NCI-H2227 (cell line): Measurements from ENCODE around the gene KCNE4.
A peak's percentile ranks its signal among the peaks of the same experiment; 100 is the strongest.

Source experiments
- DNase-seq: peaks from one replicate; lab custom pipeline; 2025; ENCODE audit not compliant: unreplicated experiment; lab: John Stamatoyannopoulos, UW

KCNE4 gene

DNA sequence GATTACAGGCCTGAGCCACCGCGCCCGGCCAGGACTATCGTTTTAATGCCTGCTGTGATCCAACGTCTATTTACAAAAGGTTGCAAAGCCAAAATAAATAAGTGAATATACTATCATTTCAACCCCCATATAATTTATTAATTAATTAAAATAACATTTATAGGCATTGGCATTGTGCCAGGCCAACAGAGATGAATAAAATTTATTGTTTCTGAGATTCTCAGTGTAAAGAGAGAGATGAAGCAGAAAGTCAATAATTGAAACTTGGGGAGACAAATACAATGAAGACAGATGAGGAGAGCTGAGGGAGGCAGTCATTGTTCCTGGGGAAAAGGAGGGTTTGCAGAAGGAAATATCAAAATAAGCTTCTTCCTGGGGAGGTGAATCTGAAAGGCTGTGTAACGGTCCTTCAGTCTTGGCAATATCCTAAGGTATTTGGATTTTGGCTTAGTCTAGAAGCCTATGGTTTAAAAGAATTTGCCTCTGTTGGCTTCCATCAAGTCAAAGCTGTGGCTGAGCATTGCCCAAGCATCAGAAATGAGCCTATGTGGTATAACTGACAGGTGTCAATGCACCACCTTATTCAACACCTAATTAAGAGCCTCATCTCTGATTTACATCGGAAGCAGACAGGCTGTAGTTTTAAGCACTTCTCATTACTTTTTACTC is 31.5 kb downstream of the KCNE4 start:
- no peak for DNase-seq

DNA sequence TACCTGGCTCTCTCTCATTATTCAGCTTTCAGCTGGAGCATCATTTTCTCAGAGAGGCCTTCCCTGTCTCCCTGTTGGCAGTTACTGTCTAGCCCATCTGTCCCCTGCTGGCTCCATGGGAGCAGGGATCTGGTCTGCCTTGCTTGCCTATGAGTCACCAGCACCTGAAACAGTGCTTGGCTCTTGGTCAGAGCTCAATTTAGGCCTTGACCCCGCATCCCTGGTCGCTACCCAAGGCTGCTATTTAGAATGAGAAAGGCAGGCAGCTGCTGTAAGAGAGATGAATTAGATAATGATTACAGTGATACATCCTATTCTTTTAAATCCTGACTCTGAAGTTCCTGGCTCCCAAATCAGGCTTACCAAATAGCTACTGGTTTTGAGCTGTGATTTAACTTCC is 32.9 kb downstream of the KCNE4 start:
- DNase-seq = peak; percentile 80

DNA sequence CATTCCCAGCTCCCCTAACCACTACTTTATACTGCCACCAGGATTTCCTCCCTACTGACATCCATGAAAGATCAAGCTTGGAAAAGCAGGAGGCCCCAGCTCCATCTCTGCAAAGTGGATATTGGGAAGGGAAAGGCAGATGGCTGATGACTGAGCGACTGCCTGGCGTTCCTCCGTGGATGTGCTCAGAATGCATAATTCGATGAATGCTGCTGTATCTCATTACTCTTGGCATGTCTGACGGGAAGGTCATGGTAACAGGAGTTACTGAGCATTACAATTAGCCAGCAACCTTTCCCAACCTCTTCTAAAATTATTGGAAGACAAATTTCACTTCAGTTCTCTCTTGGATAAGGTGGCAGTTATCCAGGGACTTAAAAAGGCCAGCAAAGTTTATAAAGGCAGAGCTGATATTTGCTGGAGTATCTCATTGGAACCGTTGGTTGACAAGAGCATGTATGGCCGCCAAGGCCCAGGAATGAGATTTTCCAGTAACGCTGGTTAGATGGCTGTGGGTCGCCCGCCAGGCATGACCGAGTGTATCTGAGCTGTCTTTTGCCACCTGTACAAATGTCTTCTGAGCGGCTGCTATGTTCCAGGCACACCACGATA is 34.5 kb downstream of the KCNE4 start:
- DNase-seq = peak; percentile 73

DNA sequence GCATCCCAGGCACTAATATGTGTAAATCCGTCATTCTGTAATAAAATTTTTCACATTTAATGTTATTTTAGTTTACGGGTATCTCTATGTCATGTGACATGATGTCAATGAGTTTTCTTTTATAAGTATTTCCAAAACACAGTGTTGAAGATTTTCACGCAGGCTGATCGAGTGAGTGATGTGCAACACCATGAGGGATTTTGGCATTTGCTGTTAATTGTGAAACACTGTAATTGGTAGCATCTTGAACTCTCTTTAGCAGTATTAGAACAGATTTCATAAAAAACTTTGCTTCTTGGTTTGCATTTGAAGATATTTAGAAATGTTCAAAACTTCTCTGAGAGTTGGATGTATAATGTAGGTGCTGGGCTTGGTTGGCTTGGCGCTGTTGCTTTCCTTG is 35.5 kb downstream of the KCNE4 start:
- no peak for DNase-seq

DNA sequence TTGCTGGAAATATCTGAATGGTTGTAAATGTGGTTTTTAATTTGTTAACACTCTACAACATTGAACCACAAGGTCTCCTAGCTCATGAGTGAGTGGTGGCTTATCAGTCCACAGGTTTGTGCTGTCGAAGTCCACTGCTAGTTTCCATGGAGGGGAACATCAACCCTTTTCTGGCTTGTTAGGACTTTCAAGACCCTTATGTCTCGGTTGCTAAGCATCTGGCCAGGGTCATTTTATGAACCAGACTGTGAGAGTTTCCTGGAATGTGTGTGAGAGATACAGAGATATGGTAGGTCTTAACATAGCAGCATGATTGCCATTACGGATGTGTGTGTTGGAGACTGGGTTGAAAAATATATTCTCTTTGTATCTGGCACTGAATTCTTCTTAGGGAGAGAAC is 36.9 kb downstream of the KCNE4 start:
- DNase-seq = no peak

DNA sequence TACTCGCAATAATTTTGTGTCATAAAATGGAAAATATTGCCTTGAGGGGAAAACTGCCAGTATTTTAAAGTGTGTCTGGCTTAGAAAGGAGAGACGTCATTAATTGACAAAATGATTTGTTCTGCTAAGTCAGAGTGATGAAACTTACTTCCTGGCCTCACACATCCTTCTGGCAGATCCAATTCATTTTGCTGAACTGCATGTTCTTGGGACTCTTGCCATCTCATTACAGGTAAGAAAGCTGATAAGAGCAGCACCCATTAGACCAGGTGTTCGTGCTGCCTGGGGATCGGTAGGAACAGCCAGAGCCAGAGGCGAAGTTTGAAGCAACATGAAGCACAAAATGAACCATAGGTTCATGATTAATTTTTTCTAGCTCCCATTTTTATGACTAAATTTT is 38.0 kb downstream of the KCNE4 start:
- no peak for DNase-seq

DNA sequence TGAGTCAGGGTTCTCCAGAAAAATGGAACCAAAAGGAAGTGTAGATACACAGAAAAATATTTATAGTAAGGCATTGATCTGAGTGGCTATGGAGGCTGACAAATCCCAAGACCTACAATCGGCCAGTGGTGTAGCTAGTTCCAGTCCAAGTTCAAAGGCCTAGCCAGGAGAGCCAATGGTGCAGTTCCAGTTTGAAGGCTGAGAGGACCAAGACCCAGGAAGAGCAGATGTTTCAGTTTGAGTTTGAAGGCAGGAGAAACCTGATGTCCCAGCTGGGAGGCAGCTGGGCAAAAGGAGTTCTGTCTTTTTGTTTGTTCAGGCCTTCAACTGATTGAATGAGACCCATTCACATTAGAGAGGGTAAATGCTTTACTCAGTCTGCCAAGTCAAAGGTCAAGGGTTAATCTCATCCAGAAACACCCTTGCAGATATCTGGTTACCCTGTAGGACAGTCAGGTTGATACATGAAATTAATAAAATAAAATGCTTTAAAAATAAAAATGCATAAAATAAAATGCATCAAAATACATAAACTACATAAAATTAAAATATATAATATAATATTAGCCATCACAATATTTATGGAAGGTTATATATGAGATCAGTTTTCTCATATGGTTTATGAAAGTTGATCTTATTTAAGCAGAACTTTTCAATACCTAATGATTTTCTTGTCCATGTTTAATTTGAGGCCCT is 38.7 kb downstream of the KCNE4 start:
- no peak for DNase-seq

DNA sequence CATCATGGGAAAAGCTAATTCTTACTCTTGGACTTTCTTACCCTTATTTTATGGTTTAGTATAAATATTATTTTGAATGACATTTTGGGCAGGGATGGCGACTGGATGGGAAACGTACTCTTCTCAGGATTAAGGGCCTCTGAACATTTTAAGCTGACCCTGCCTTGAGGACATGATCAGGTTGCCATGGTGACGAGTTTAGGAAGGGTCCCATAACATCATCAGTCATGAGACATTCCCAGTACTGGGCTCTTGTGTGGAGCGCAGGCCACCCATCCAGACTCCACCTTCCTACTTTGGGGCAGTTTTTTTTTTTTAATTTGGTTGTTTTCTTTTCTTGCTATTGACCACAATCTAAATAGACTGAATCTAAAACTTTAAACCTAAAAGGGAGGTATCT is 40.7 kb downstream of the KCNE4 start:
- no peak for DNase-seq

DNA sequence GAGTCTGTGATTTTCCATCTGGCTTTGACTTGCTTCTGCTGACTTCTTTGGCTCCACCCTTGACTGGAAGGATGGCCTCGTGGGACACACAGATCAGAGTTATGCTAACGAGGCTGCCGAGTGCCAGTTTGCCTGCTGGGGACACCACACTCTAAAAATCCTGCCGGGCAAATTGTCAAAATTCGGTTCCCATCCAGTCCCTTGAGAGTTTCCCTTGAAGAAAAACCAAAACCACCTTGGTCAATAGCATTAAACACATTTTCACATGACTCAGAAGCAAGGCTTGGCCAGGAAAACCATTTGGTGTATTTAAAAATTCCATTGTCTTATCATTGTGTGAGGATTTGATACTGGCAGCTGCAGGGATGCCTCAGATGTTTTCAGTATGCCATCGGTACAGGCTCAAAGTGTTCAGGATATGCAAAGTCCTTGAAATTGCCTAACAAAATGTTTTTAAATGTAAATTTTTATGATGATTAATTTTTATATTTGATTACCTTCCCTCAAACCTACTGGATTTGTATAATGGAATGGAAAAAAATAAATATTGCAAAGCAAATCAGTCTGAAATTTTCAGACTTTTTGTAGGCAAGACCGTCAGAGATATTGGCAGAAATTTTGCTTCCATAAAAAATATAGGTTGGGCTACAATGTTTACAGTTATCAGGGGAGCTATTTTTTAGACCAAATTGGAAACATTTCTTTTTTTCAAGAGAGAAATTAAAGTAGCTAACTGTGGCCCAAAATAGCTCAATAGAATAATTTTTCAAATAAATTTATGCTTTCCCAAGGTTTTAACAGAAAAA is 41.6 kb downstream of the KCNE4 start:
- DNase-seq = no peak

DNA sequence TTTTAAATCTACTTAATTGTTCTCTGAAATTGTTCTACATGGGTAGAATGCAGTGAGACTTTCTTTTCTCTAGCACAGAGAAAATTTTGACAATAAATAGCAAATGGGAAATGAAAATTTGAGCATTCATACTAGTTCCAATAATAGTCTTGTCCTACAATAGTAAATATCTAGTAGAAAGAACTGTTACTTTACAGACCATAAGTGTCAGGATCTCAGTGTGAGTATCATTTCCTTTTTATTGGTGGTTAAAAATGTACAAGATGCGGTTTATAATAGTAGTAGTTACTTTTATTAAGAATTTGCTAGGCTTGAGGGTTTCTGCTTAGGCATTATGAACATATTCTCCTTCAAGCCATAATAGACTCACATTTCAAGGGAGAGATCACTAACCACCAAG is 43.2 kb downstream of the KCNE4 start:
- no peak for DNase-seq

DNA sequence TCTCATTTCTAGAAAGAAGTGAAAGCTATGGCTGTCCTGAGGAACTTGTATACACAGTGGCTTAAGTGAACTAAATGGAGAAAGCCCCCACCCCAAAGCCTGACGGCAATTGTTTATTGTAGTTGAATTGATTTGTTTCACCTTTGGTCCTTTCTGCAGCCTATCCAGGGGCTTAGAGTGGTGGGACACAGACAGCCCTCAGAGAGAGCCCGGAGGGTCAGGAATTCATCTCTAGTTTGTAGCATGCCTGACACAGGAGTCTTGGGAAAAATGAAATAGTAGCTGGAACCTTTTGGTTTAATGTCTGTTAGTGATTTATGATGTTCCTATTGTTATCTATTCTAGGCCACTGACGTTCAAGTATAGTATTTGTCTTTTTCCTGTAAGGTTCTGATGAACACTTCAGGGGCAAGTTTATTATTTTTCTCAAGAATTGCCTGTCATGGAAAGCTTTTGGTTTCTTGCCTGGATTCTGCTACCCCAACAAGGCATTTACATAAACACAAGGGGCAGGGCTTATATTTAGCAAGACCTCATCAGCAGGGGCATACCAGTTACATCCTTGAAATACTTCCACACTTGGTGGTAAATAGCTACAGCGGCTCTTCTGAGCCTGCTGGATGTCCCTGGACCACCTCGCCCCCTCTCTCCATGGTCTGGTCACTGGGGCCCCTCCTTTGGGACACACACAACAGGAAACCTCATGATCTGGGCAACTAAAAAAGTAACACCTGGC is 44.4 kb downstream of the KCNE4 start:
- DNase-seq = no peak

DNA sequence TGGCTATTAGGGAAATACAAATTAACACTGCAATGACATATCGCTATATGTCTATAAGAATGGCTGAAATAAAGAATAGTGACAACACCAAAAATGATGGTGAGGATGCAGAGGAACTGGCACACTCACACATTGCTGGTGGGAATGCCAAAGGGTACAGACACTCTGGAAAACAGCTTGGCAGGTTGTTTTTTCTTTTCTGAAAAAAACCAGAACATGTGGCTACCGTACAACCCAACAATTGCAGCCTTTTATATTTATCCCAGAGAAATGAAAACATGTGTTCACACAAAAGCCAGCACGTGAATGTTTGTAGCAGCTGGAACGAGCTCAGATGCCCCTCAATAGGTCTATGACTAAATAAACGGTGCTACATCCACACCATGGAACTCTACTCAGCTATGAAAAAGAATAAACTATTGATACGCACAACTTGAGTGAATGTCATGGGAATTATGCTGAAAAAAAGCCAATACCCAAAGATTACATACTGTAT is 45.9 kb downstream of the KCNE4 start:
- no peak for DNase-seq

DNA sequence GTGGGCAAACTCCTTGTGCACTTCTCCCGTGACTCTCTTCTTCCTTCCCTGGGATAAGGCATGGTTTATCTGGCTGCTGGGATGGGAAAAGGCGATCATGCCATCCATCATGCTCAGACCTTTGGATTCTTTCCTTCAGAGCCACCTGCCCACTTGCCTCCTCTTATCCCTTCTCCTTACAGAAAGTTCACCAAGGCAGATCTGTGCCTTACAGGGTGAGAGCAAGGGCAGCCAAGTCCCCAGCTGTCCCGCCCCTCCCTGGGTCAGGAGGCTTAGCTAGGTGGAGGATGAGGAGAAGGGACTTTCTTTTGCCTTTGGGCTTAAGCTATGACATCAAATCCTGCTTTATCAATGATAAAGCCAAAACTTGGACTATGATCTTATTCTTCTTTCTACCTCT is 47.6 kb downstream of the KCNE4 start:
- DNase-seq = no peak

DNA sequence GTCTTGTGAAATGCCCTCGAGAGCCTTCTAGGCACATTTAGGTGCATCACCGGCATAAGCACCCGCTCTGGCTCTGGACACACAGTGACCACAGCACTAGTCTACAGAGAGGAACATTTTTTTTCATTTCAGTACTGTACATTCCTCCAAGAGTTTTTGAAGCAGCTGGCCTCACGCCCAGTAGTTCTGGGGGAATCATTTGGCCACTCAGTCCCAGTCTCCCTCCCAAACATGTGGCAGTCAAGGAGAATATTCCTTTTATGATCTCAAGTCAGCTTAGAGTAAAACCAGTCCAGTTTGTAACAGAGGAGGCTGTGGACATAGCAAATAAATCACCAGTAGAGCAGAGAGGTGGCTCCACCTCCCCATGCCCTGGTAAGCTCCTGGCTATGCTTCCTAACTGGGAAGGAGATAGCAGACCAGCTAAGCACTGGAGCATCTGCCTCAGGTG is 48.1 kb downstream of the KCNE4 start:
- no peak for DNase-seq

DNA sequence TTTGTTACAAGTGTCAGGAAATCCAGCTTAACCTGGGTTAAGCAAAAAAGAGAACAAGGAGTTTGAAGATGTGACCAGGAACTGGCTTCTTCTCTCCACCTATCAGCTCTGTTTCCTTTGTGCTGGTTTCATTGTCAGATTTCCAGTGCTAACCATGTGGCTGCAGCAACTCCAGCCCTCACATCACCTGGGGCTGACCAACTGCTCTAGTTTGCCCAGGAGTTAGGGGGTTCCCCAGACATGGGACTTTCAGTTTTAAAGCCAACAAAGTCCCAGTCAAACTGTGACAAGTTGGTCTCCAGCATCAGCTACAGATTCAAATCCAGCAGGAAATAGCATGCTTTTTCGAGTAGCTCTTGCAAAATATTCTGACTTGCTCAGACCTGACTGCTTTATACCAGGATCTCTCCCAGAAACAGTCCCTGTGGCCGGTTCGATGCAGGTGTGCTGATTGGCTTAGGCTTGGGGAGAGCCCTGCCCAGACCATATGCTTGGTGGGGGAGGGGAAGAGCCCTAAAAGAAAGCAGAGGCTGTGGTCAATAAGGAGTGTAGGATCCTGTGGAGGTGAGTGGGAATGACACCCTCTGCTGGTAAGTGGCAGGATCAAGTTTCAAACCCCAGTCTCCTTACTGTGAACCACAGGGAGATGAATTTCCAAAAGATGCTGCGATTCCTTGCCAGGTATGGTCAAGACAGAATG is 49.5 kb downstream of the KCNE4 start:
- peak; percentile 30 for DNase-seq

DNA sequence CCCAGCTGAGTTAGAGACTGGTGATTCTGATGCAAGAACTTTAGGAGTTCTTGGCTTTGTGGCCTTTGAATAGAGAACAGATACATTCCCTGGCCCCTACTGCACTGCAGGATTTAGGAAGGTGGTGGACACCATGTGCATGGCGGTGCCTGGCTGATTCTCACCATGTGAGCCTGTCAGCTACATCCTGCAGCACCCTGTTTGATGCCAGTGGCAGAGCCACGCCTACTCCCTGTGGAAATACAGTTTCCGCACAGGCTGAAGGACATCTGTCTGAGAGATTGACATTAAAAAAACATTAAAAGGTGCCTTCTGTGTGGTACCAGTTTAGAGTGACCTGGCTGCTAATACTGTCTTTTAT is 50.0 kb downstream of the KCNE4 start:
- DNase-seq = peak; percentile 8

DNA sequence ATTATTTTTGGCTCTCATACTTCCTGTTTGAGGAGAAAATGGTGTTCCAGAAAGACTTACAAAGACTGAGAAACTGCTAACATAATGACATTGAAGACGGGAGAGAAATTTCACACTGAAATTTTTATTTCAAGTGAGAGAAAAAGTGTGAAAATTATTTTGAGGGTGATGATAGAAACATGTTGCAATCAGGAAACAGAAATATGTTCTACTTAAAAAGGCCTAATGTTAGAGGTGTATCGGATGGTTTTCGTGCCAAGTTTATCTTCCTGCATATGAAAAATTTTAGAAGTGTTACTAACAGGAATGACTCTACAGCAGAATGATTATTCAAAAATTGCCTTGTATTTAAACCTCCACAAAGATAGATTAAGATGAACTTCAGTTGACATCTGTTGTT is 50.5 kb downstream of the KCNE4 start:
- DNase-seq = no peak

DNA sequence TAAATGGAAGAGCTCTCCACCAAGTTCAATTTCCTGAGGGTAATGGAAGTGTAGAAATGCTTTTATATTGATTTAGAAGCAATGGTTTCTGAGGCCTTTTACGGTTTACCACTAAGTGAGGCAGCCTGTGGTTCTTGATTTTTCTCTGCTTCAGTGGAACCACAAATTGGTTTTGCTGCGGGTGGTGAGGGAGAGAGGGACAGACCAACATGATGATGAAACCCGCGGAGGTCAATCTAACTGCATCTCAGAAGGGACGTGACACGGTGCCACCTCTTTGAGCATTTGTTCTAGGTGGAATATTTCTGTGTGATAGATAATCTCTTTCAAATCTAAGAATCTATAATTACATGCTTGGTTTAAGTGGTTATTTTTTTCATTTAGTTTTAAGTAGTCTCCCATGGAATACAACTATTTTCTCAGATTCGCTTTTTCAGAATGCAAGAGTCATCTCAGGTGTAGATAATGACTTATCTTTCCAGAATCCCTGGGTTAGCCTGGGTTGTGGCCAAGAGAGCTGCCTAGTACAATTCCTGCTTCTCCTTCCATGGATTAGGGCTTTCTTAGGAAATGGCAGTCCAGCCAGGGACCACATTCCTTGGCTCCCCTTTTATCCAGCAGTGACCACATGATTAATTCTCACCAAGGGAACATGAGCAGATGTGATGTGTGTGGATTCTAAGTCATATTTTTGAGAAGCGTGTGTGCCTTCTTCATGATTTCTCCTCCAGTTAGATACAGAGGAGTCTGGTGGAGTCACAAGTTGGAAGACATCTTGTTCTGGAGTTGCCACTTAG is 52.5 kb downstream of the KCNE4 start:
- no peak for DNase-seq
